C4-2B (cell line): ENCODE measurements around the gene TAAR2.

Experiments used
- H3K27ac ChIP-seq: fragments of 450-650 bp; 2 replicates; pipeline ENCODE4 v1.5.1; 2017
- ZFX ChIP-seq: fragments of 450-650 bp; IDR thresholded peaks from 2 replicates; pipeline ENCODE4 v1.6.1; 2017
- TF ChIP-seq, protein P1 (sequence below): fragments of 450-650 bp; conservative IDR thresholded peaks from 2 replicates; pipeline ENCODE4 v1.5.1; 2017; ENCODE audit warnings: mild to moderate bottlenecking

Gene TAAR2

DNA sequence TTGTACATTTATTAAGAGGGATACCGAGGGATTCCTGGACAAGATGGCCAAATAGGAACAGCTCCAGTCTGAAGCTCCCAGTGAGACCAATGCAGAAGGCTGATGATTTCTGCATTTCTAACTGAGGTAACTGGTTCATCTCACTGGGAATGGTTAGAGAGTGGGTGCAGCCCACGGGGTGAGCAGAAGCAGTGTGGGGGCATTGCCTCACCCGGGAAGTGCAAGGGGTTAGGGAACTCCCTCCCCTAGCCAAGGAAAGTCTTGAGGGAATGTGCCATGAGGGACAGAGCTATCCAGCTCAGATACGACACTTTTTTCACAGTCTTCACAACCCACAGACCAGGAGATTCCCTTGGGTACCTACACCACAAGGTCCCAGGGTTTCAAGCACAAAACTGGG lies 10.7 kb upstream of the TAAR2 start:
- no peak overlapping the region for H3K27ac ChIP-seq
- TF ChIP-seq, protein P1, sequence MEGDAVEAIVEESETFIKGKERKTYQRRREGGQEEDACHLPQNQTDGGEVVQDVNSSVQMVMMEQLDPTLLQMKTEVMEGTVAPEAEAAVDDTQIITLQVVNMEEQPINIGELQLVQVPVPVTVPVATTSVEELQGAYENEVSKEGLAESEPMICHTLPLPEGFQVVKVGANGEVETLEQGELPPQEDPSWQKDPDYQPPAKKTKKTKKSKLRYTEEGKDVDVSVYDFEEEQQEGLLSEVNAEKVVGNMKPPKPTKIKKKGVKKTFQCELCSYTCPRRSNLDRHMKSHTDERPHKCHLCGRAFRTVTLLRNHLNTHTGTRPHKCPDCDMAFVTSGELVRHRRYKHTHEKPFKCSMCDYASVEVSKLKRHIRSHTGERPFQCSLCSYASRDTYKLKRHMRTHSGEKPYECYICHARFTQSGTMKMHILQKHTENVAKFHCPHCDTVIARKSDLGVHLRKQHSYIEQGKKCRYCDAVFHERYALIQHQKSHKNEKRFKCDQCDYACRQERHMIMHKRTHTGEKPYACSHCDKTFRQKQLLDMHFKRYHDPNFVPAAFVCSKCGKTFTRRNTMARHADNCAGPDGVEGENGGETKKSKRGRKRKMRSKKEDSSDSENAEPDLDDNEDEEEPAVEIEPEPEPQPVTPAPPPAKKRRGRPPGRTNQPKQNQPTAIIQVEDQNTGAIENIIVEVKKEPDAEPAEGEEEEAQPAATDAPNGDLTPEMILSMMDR = no peak
- no peak for TF ChIP-seq ZFX

DNA sequence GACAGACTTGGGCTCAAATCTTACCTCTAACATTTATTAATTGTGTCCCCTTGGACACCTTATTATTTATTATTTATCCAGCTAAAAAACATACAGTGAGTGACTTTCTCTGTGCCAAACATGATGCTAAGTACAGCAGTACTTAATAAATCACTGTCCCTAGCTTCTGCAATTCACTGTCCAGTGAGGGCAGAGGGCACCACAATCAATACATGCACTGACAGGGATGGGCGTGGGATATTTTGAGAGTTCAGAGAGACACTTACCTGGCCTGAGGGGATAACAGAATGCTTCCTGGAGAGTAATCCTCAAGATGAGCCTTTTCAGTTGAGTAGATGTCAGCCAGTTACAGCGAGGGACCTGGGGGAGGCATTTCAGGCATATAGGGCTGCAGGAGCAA lies 9.3 kb upstream of the TAAR2 start:
- no peak overlapping the region for H3K27ac ChIP-seq
- no peak for TF ChIP-seq ZFX
- TF ChIP-seq, protein P1 = no peak

DNA sequence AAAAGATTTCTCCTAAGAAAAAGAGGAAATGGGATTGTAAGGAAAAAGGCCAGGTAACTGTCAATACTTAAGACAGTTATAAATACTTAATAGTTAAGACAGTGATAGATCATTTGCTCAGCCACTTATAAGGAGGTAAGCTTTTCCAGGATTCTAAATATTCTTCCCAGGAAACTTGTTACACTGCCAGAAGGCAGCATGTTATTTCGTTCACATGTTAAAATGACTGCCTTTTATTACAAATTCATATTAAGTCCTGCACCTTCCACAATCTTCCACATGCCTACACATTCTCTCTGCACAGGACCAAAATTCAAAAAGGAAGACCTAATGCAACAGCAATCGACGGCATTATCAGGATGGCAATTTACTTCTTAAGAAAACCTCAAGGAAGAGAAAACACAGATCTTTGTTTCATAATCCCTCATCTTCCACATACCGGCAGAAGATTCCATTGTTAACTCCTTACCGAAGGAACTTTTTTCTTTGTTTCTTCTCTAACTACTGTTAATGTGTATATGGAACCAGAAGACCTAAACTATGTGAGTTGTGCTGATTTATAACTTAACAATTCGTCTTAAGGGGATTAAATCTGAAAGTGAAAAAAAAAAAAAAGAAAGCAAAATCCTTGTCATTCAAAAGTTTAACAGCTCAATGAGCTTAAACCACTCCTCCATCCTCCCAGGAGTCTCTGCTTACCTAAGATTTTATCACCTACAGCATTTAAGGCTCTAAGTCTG lies 799 bp downstream of the TAAR2 start:
- TF ChIP-seq, protein P1 = no peak
- no peak for TF ChIP-seq ZFX
- H3K27ac ChIP-seq = no peak overlapping the region

DNA sequence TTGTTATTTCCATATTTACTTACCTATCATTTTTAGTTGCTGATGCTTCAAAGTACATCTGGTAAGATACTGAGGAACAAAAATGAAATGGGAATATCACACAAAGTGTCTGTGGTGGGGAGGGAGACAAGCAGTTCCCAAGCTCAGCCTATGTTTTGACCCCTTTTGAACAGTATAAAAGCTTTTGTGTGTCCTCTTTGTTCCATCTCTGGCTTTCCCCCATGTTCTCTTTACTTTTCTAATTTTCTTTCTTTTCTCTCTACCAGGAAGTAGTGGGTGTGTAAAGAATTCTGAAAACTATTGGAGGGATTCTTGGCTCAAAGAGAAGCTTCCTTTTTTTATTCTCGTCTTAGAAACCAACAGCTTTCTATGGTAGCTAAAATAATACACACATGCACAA lies 7.4 kb downstream of the TAAR2 start:
- TF ChIP-seq, protein P1 = no peak
- no peak for TF ChIP-seq ZFX
- no peak overlapping the region for H3K27ac ChIP-seq

DNA sequence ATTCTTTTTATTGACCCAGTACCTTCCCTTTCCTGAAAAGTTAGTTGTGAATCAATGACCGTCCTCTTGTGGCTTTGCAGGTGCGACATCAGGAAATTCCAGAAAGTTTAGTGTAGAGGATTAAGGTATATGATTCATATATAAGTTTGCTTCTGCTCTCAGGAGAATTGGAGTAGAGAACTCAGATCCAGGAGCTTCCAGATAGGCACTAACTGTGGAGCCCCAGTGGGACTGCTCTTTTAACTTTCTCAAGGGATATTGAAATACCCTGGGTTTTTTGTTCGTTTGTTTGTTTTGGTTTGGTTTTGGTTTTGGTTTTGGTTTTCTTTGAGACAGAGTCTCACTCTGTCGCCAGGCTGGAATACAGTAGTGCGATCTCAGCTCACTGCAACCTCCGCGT lies 9.5 kb downstream of the TAAR2 start:
- H3K27ac ChIP-seq = no peak overlapping the region
- TF ChIP-seq, protein P1 = no peak
- no peak for TF ChIP-seq ZFX

DNA sequence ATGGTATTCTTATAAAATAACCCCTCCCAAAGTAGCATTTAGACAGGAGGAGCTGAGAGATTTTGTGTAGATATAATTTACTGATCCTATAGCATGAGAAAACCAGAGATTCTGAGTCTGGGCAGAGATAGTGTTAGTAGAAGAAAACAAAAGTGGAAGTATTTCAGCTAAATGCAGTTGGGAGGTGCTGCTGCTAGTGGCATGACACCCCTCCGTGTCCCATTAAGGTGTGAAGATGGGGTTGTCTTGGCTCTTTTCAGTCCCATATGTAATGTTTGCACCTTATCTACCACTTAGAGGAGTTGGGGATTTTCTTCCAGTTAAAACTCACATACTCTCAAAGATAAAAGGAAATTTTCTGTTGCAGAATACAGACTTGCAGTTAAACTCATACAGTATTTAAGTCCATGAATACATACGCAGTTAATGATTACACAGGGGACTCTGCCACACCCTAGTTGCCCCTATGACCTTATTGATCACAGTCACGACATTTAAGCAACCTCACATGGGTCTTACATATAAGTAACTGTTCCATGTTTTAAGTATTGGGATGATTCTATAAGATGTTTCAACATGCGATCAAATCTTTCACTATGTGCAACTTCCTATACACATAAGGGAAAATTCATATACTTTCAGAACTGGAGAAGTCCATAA lies 11.5 kb downstream of the TAAR2 start:
- no peak overlapping the region for H3K27ac ChIP-seq
- no peak for TF ChIP-seq ZFX
- TF ChIP-seq, protein P1 = no peak

DNA sequence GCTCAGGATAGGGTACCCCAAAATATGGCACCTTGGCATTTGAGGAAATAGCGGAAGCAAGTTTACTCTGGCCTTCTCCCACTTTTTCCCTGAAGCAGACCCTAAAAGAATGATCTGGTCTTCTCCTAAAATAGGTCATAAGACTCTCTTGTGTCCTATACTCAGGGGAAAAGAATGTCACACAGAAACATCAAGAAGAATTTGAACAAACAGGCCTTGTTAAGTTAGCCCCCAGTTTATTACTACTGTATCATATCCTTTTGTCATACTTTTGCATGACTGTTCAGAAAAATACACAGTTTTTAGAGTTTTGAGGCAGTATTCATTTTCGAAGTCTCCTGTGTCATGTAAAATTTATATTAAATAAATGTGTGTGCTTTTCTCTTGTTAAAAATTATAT lies 12.5 kb downstream of the TAAR2 start:
- TF ChIP-seq, protein P1 = no peak
- TF ChIP-seq ZFX = no peak
- no peak overlapping the region for H3K27ac ChIP-seq
